CD14-positive monocyte (primary cell): ENCODE results near the gene TOP2B. TPM values are rescaled to one million over a fixed set of nuclear protein-coding genes. Genes with fewer than 3 reads are reported as not detected.

Experiments
- DNase-seq, 3 donors: peaks; one replicate each; pipeline ENCODE4 v3.0.0-alpha.2; 2011 to 2022
- H2AFZ ChIP-seq: 2 replicates; pipeline ENCODE4 v1.6.0; 2012; ENCODE audit warnings: mild to moderate bottlenecking, low read depth, low read length, inconsistent platforms; ENCODE audit not compliant: insufficient read depth, poor library complexity, severe bottlenecking
- H3K27ac ChIP-seq, 2 donors: 1 replicate in 1 of 2; 2 replicates in 1 of 2; pipeline ENCODE4 v1.5.1; 2012 to 2013; ENCODE audit warnings: low read length in 2 of 2, control low read depth in 1 of 2, inconsistent platforms in 1 of 2, low read depth in 1 of 2, mild to moderate bottlenecking in 1 of 2
- H3K27me3 ChIP-seq, 2 donors: one replicate each; pipeline versions ENCODE4 v1.6.0 to v1.6.1; 2011 to 2013; ENCODE audit warnings: low read length in 2 of 2; ENCODE audit not compliant: control insufficient read depth in 2 of 2, insufficient read depth in 2 of 2
- H3K36me3 ChIP-seq, 2 donors: replicated peaks in 1 of 2; 1 replicate in 1 of 2; 2 replicates in 1 of 2; pipeline versions ENCODE4 v1.5.1 to v1.6.1; 2012 to 2013; ENCODE audit warnings: low read length in 2 of 2, control low read depth in 1 of 2, inconsistent platforms in 1 of 2, mild to moderate bottlenecking in 1 of 2; ENCODE audit not compliant: insufficient read depth in 2 of 2, control insufficient read depth in 1 of 2
- H3K4me1 ChIP-seq, 2 donors: 1 replicate in 1 of 2; 2 replicates in 1 of 2; pipeline versions ENCODE4 v1.5.1 to v1.6.1; 2012 to 2013; ENCODE audit warnings: low read length in 2 of 2, control low read depth in 1 of 2, inconsistent platforms in 1 of 2, mild to moderate bottlenecking in 1 of 2, moderate library complexity in 1 of 2; ENCODE audit not compliant: insufficient read depth in 2 of 2, control insufficient read depth in 1 of 2
- H3K4me2 ChIP-seq: replicated peaks from 2 replicates; pipeline ENCODE3; 2012; ENCODE audit warnings: low read length, moderate library complexity, mild to moderate bottlenecking; ENCODE audit not compliant: poor library complexity, severe bottlenecking; ENCODE audit errors: extremely low read depth
- H3K4me3 ChIP-seq, 3 experiments: fragments of 200-600 bp in 1 of 3; sonication (generic) in 1 of 3; replicated peaks in 1 of 3; 1 replicate in 2 of 3; 2 replicates in 1 of 3; pipeline ENCODE4 v1.5.1; 2011 to 2013; ENCODE audit warnings: low read length in 3 of 3, mild to moderate bottlenecking in 3 of 3, control low read depth in 2 of 3, low read depth in 2 of 3, inconsistent platforms in 1 of 3, moderate library complexity in 1 of 3
- H3K79me2 ChIP-seq: 2 replicates; pipeline ENCODE4 v1.6.0; 2012; ENCODE audit warnings: mild to moderate bottlenecking, control low read depth, inconsistent platforms, low read length, moderate library complexity; ENCODE audit not compliant: insufficient read depth
- H3K9ac ChIP-seq: 2 replicates; pipeline ENCODE4 v1.6.0; 2017; ENCODE audit warnings: low read length, mild to moderate bottlenecking; ENCODE audit not compliant: insufficient read depth, poor library complexity, severe bottlenecking
- H3K9me3 ChIP-seq, 2 donors: replicated peaks in 1 of 2; 1 replicate in 1 of 2; 2 replicates in 1 of 2; pipeline versions ENCODE4 v1.5.1 to v1.6.1; 2012 to 2013; ENCODE audit warnings: low read length in 2 of 2, control low read depth in 1 of 2; ENCODE audit not compliant: control insufficient read depth in 1 of 2, insufficient read depth in 1 of 2
- H4K20me1 ChIP-seq: 2 replicates; pipeline ENCODE4 v1.6.0; 2012; ENCODE audit warnings: mild to moderate bottlenecking, low read length, control low read depth, moderate library complexity; ENCODE audit not compliant: insufficient read depth
- H3K27ac Mint-ChIP-seq, 7 donors: one replicate each; pipeline ENCODE4 v1.8.0; 2020; ENCODE audit warnings: mild to moderate bottlenecking in 7 of 7, mixed read lengths in 7 of 7, moderate library complexity in 6 of 7, inconsistent platforms in 2 of 7
- H3K27me3 Mint-ChIP-seq, 3 donors: one replicate each; pipeline ENCODE4 v1.8.0; 2021 to 2022; ENCODE audit warnings: low read depth in 3 of 3, mild to moderate bottlenecking in 3 of 3, mixed read lengths in 3 of 3, moderate library complexity in 3 of 3, inconsistent platforms in 1 of 3
- H3K36me3 Mint-ChIP-seq, 2 donors: one replicate each; pipeline ENCODE4 v1.8.0; 2020; ENCODE audit warnings: mixed read lengths in 2 of 2, inconsistent platforms in 1 of 2, mild to moderate bottlenecking in 1 of 2
- H3K4me1 Mint-ChIP-seq: one replicate; pipeline ENCODE4 v1.8.0; 2020; ENCODE audit warnings: mild to moderate bottlenecking, mixed read lengths
- H3K4me3 Mint-ChIP-seq, 2 donors: one replicate each; pipeline ENCODE4 v1.8.0; 2020; ENCODE audit warnings: mild to moderate bottlenecking in 2 of 2, mixed read lengths in 2 of 2, moderate library complexity in 1 of 2
- H3K9me3 Mint-ChIP-seq, 7 donors: one replicate each; pipeline ENCODE4 v1.8.0; 2020 to 2022; ENCODE audit warnings: mixed read lengths in 7 of 7, mild to moderate bottlenecking in 6 of 7, moderate library complexity in 6 of 7, inconsistent platforms in 2 of 7
- CTCF ChIP-seq: fragments of 200-600 bp; IDR thresholded peaks from one replicate; pipeline ENCODE4 v1.8.0; 2022; ENCODE audit warnings: antibody characterized with exemption, mild to moderate bottlenecking
- WGBS: methylation state at CpG from one replicate; pipeline ENCODE4 v1.1.5; 2013; ENCODE audit warnings: missing lambda C conversion rate; ENCODE audit not compliant: insufficient coverage; 5-methylcytosine and 5-hydroxymethylcytosine counted together
- intact Hi-C, 2 donors: fragments of 100-400 bp; cut with micrococcal nuclease; formaldehyde crosslinking; loops; one replicate each; pipeline versions ENCODE4 v1.15.0 to v1.15.1; 2023
- polyA plus RNA-seq, 3 donors: library from polyadenylated mRNA; depleted of rRNA in 1 of 3; unstranded in 2 of 3; stranded (reverse) in 1 of 3; fragments of 300-500 nt in 2 of 3; fragments of >200 nt in 1 of 3; fragmentation: Illumina TruSeq in 2 of 3; gene quantifications; 1 replicate in 2 of 3; 2 replicates in 1 of 3; pipeline ENCODE4 v1.2.3, GENCODE V29; 2012 to 2021

TOP2B gene
- polyA plus RNA-seq, 3 donors: 21.4 to 27.0 (median 26.1) TPM

- no peak for TF ChIP-seq CTCF
- peaks cover 0 to 2% (median 0%) of the 10 kb centered on the region in 7 donors for H3K9me3 Mint-ChIP-seq
- H2AFZ ChIP-seq: no peak overlapping the region
- no peaks in the 10 kb centered on the region for H3K36me3 Mint-ChIP-seq
- H3K27me3 ChIP-seq: no peaks in the 10 kb centered on the region
- peak overlapping the region in 1 of 2 donors; percentile 46 for H3K27ac ChIP-seq
- H3K9me3 ChIP-seq: no peaks in the 10 kb centered on the region
- no peaks in the 10 kb centered on the region for H3K27me3 Mint-ChIP-seq
- peaks cover 84% of the 10 kb centered on the region for H4K20me1 ChIP-seq
- H3K9ac ChIP-seq: no peak overlapping the region
- peaks cover 17 to 45% of the 10 kb centered on the region in 2 donors for H3K4me1 ChIP-seq
- 20% methylated on average over 1 of the region's 1 CpG for WGBS
- H3K4me2 ChIP-seq: no peak overlapping the region
- H3K36me3 ChIP-seq: no peaks in the 10 kb centered on the region
- no peak overlapping the region for H3K4me3 Mint-ChIP-seq
- H3K79me2 ChIP-seq: peaks cover 100% of the 10 kb centered on the region
- DNase-seq: no peak
- no peak overlapping the region for H3K4me3 ChIP-seq
- peaks cover 66% of the 10 kb centered on the region for H3K4me1 Mint-ChIP-seq
- intact Hi-C loops: no loop called here
- H3K27ac Mint-ChIP-seq: peak overlapping the region in 3 of 7 donors; percentile 10 to 37 (median 33)
These were observed 5.9 kb downstream of the TOP2B start for GRCh38 chr3:25658836-25659235.

- no peak overlapping the region for H3K4me3 ChIP-seq
These were observed 7.4 kb downstream of the TOP2B start for GRCh38 chr3:25657293-25657692.

More at GRCh38 chr3:25657293-25657692, 7.4 kb downstream of the TOP2B start:
- peaks cover 100% of the 10 kb centered on the region for H3K79me2 ChIP-seq
- no peak overlapping the region for H3K4me3 Mint-ChIP-seq
- no peaks in the 10 kb centered on the region for H3K27me3 ChIP-seq
- H3K27ac ChIP-seq: peak overlapping the region in 1 of 2 donors; percentile 53
- DNase-seq: no peak
- peaks cover 87% of the 10 kb centered on the region for H4K20me1 ChIP-seq
- H3K9me3 ChIP-seq: no peaks in the 10 kb centered on the region
- H3K4me1 ChIP-seq: peaks cover 10 to 37% of the 10 kb centered on the region in 2 donors
- H2AFZ ChIP-seq: no peak overlapping the region
- intact Hi-C loops: no loop called here
- H3K4me1 Mint-ChIP-seq: peaks cover 71% of the 10 kb centered on the region
- H3K27me3 Mint-ChIP-seq: no peaks in the 10 kb centered on the region
- peaks cover 0 to 2% (median 0%) of the 10 kb centered on the region in 7 donors for H3K9me3 Mint-ChIP-seq
- no peaks in the 10 kb centered on the region for H3K36me3 ChIP-seq
- H3K36me3 Mint-ChIP-seq: no peaks in the 10 kb centered on the region
- H3K9ac ChIP-seq: no peak overlapping the region
- H3K4me2 ChIP-seq: no peak overlapping the region
- peak overlapping the region in 3 of 7 donors; percentile 17 to 73 (median 40) for H3K27ac Mint-ChIP-seq
- TF ChIP-seq CTCF: no peak
